ENCODE measurements around the gene CDH13. TPM values are rescaled to one million over a fixed set of nuclear protein-coding genes. Genes with fewer than 3 reads are reported as not detected.
A peak's percentile ranks its signal among the peaks of the same experiment; 100 is the strongest.

Gene CDH13
- total RNA-seq, 1 experiment from 2014 or later: 34.5 TPM

- H3K4me1 ChIP-seq: peaks cover 16% of the 10 kb centered on the region
- no peaks in the 10 kb centered on the region for H3K27me3 ChIP-seq
- no peaks in the 10 kb centered on the region for H3K9me3 ChIP-seq (replicated peaks)
- no peaks in the 10 kb centered on the region for H3K36me3 ChIP-seq
- H3K4me3 ChIP-seq: no peak overlapping the region
- DNase-seq: no peak
- peak overlapping the region; percentile 21; the same call in 1 of the 2 replicates for H3K27ac ChIP-seq
Measured at GRCh38 chr16:82993415-82993814, 366.6 kb downstream of the CDH13 start.

- Histone ChIP-seq H3K27me3 (no peaks in the 10 kb centered on the region), H3K4me3 (no peak overlapping the region), H3K36me3 (no peaks in the 10 kb centered on the region), H3K27ac (peak overlapping the region; percentile 96), H3K4me1 (peaks cover 16% of the 10 kb centered on the region), H3K9me3 (replicated peaks) (no peaks in the 10 kb centered on the region)
- peak; percentile 37 to 69 for DNase-seq
Measured at GRCh38 chr16:82993926-82994325, 367.2 kb downstream of the CDH13 start.

GRCh38 chr16:82995286-82995923 lies 368.6 kb downstream of the CDH13 start:
- no peaks in the 10 kb centered on the region for H3K36me3 ChIP-seq
- no peaks in the 10 kb centered on the region for H3K27me3 ChIP-seq
- DNase-seq: no peak
- peak overlapping the region; percentile 54 for H3K4me3 ChIP-seq
- H3K27ac ChIP-seq: peak overlapping the region; percentile 96
- no peaks in the 10 kb centered on the region for H3K9me3 ChIP-seq (replicated peaks)
- H3K4me1 ChIP-seq: peaks cover 16% of the 10 kb centered on the region

GRCh38 chr16:82995924-82996441 lies 369.2 kb downstream of the CDH13 start:
- Histone ChIP-seq H3K27me3 (no peaks in the 10 kb centered on the region), H3K4me1 (peaks cover 16% of the 10 kb centered on the region), H3K9me3 (replicated peaks) (no peaks in the 10 kb centered on the region), H3K36me3 (no peaks in the 10 kb centered on the region), H3K27ac (peak overlapping the region; percentile 96), H3K4me3 (peak overlapping the region; percentile 54)
- DNase-seq: peak; percentile 77 to 90

GRCh38 chr16:82996814-82997213 lies 370.0 kb downstream of the CDH13 start:
- H3K4me1 ChIP-seq: peaks cover 16% of the 10 kb centered on the region
- peak overlapping the region; percentile 96 for H3K27ac ChIP-seq
- no peak for DNase-seq
- no peaks in the 10 kb centered on the region for H3K27me3 ChIP-seq
- no peaks in the 10 kb centered on the region for H3K9me3 ChIP-seq (replicated peaks)
- H3K4me3 ChIP-seq: no peak overlapping the region
- H3K36me3 ChIP-seq: no peaks in the 10 kb centered on the region

GRCh38 chr16:82999711-83000110 lies 372.9 kb downstream of the CDH13 start:
- H3K27me3 ChIP-seq: no peaks in the 10 kb centered on the region
- no peaks in the 10 kb centered on the region for H3K9me3 ChIP-seq (replicated peaks)

GRCh38 chr16:83002351-83003334 lies 375.9 kb downstream of the CDH13 start:
- Histone ChIP-seq H3K4me1 (no peaks in the 10 kb centered on the region), H3K27ac (no peak overlapping the region), H3K4me3 (no peak overlapping the region), H3K36me3 (no peaks in the 10 kb centered on the region), H3K27me3 (no peaks in the 10 kb centered on the region), H3K9me3 (replicated peaks) (no peaks in the 10 kb centered on the region)
- DNase-seq: no peak

More at GRCh38 chr16:82999711-83000110, 372.9 kb downstream of the CDH13 start:
- Histone ChIP-seq H3K36me3 (no peaks in the 10 kb centered on the region), H3K4me1 (peaks cover 11% of the 10 kb centered on the region), H3K27ac (no peak overlapping the region), H3K4me3 (no peak overlapping the region)
- peak in 1 of 2 experiments; percentile 19 for DNase-seq

GRCh38 chr16:83004868-83005652 lies 378.3 kb downstream of the CDH13 start:
- H3K36me3 ChIP-seq: no peaks in the 10 kb centered on the region
- H3K4me1 ChIP-seq: no peaks in the 10 kb centered on the region

GRCh38 chr16:83005653-83006160 lies 378.9 kb downstream of the CDH13 start:
- no peak for DNase-seq
- Histone ChIP-seq H3K4me1 (no peaks in the 10 kb centered on the region), H3K9me3 (replicated peaks) (no peaks in the 10 kb centered on the region), H3K27ac (no peak overlapping the region), H3K4me3 (no peak overlapping the region), H3K36me3 (no peaks in the 10 kb centered on the region), H3K27me3 (no peaks in the 10 kb centered on the region)

More at GRCh38 chr16:83004868-83005652, 378.3 kb downstream of the CDH13 start:
- H3K4me3 ChIP-seq: no peak overlapping the region
- DNase-seq: no peak
- H3K27me3 ChIP-seq: no peaks in the 10 kb centered on the region
- no peaks in the 10 kb centered on the region for H3K9me3 ChIP-seq (replicated peaks)
- no peak overlapping the region for H3K27ac ChIP-seq

- Histone ChIP-seq H3K27ac (no peak overlapping the region), H3K4me1 (no peaks in the 10 kb centered on the region), H3K4me3 (no peak overlapping the region), H3K27me3 (no peaks in the 10 kb centered on the region), H3K9me3 (replicated peaks) (no peaks in the 10 kb centered on the region), H3K36me3 (no peaks in the 10 kb centered on the region)
- DNase-seq: no peak
Measured at GRCh38 chr16:83010776-83011720, 384.3 kb downstream of the CDH13 start.

- DNase-seq: no peak
Measured at GRCh38 chr16:83011939-83012338, 385.2 kb downstream of the CDH13 start.

GRCh38 chr16:83013071-83013470 lies 386.3 kb downstream of the CDH13 start:
- Histone ChIP-seq H3K9me3 (replicated peaks) (no peaks in the 10 kb centered on the region), H3K27me3 (no peaks in the 10 kb centered on the region), H3K4me1 (no peaks in the 10 kb centered on the region), H3K27ac (no peak overlapping the region), H3K36me3 (no peaks in the 10 kb centered on the region), H3K4me3 (no peak overlapping the region)
- no peak for DNase-seq

More at GRCh38 chr16:83011939-83012338, 385.2 kb downstream of the CDH13 start:
- H3K4me3 ChIP-seq: no peak overlapping the region
- H3K36me3 ChIP-seq: no peaks in the 10 kb centered on the region
- no peaks in the 10 kb centered on the region for H3K27me3 ChIP-seq
- H3K27ac ChIP-seq: no peak overlapping the region
- no peaks in the 10 kb centered on the region for H3K9me3 ChIP-seq (replicated peaks)
- H3K4me1 ChIP-seq: no peaks in the 10 kb centered on the region

- Histone ChIP-seq H3K36me3 (no peaks in the 10 kb centered on the region), H3K27me3 (no peaks in the 10 kb centered on the region), H3K4me3 (no peak overlapping the region), H3K27ac (no peak overlapping the region), H3K4me1 (no peaks in the 10 kb centered on the region), H3K9me3 (replicated peaks) (no peaks in the 10 kb centered on the region)
- no peak for DNase-seq
Measured at GRCh38 chr16:83019963-83020362, 393.2 kb downstream of the CDH13 start.

All from SJCRH30 (cell line).